ENCODE results near the gene ZNF317.

The ZNF317 gene

GRCh38 chr19:9140159-9140874, at the start of gene ZNF317:
Gene ZNF317 (plus strand): TSS chr19:9140397. CDS start chr19:9156017, 15,620 bp downstream.
- TF ChIP-seq POLR2A (IDR thresholded peaks at IDR 0.05; ENCODE audit: low read length) (peak; percentile 89), GATA1 (IDR thresholded peaks at IDR 0.05; ENCODE audit: low read depth, low read length) (no peak)
- DNase-seq = peak; percentile 93 to 95

DNA sequence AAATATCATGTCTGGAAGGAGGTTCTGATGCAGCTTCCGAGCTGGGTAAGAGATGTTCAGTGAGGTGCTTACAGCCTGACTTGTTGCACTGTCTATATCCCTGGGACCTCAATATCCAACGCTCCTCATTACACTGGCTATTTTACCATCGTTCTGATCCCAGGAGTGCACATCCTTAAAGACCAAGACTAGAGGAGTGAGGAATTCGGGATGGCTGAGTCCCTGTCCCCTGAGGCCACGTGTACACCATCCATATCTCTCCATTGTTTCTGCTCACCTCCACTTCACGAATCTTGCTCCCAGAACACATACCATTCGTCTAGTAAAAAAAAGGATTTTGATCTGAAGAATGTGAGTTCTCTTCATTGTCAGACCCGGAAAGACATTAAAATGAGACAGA, 32.8 kb upstream of the ZNF317 start, which contains the start of gene OR7G2:
TSS of gene OR7G2 (minus strand) at position 101 of the 400 bp plus-strand sequence. CDS start 4,232 bp downstream, outside the sequence.
- no peak for DNase-seq
- TF ChIP-seq POLR2A (IDR thresholded peaks at IDR 0.05; ENCODE audit: low read length) = no peak
- no peak for TF ChIP-seq GATA1 (IDR thresholded peaks at IDR 0.05; ENCODE audit: low read depth, low read length)

DNA sequence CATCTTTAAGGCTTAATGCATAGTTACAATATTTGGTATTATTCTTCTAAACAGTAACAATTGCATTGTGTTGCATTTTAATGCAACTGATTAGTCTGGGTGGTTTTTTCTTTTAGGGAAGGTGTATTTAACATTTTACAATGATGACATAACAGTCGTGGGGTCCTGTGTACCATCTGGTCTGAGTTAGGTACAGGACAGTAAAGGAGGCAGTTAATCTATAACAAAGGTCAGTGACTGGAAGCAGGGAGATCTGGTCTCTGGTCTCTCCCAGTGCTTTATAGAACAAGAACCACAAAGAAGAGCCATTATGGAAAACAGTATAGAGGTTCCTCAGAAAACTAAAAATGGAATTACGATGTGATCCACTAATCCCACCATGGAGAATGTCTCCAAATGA, 30.2 kb upstream of the ZNF317 start:
- no peak for DNase-seq
- no peak for TF ChIP-seq GATA1 (IDR thresholded peaks at IDR 0.05; ENCODE audit: low read depth, low read length)
- TF ChIP-seq POLR2A (IDR thresholded peaks at IDR 0.05; ENCODE audit: low read length) = no peak

- TF ChIP-seq POLR2A (IDR thresholded peaks at IDR 0.05; ENCODE audit: low read length) (no peak), GATA1 (IDR thresholded peaks at IDR 0.05; ENCODE audit: low read depth, low read length) (no peak)
- DNase-seq = no peak
Measured at GRCh38 chr19:9115307-9115813, 24.8 kb upstream of the ZNF317 start, which contains the start of gene OR7G1. Gene OR7G1 (minus strand): TSS chr19:9115763. CDS start chr19:9115763, 0 bp downstream.

GRCh38 chr19:9116547-9116946, 23.6 kb upstream of the ZNF317 start:
- no peak for DNase-seq
- TF ChIP-seq POLR2A (IDR thresholded peaks at IDR 0.05; ENCODE audit: low read length) (no peak), GATA1 (IDR thresholded peaks at IDR 0.05; ENCODE audit: low read depth, low read length) (no peak)

DNA sequence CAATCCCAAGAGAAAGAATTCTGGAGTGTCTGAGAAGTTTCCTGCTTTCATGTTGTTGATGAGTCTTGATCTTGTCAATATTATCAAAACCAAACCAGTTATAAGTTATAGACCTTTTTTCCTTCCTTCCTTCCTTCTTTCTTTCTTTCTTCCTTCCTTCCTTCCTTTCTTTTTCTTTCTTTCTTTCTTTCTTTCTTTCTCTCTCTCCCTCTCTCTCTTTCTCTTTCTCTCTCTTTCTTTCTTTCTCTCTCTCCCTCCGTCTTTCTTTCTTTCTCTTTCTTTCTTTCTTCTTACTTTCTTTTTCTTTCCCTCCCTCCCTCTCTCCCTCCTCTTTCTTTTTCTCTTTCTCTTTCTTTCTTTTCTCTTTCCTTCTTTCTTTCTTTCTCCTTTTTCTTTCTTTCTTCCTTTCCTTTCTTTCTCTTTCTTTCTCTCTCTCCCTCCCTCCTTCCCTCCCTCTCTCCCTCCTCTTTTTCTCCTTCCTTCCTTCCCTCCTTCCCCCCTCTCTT, 13.2 kb upstream of the ZNF317 start, which contains the start of gene OR7G3:
TSS of gene OR7G3 (minus strand) at position 51 of the 506 bp plus-strand sequence. CDS start at position 51, 0 bp downstream.
- DNase-seq = no peak
- TF ChIP-seq POLR2A (IDR thresholded peaks at IDR 0.05; ENCODE audit: low read length) = no peak
- TF ChIP-seq GATA1 (IDR thresholded peaks at IDR 0.05; ENCODE audit: low read depth, low read length) = no peak

DNA sequence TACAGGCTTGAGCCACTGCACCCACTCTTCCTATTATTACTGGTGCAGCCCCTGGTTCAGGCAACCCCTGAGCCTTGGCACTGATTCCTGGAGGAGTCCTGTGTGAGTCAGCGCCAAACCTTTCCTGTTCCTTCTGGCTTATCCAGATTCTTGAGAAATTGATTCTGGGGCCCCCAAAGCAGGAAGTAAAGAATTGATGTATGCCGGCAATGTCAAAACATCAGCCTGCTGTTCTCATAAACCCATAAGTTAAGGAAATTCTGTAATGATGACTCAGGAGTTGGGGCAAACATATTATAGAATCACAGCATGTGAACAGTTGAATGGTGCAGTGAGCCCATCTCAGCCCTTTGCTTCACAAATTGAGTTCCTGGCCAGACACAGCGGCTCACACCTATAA, 12.0 kb upstream of the ZNF317 start:
- no peak for DNase-seq
- TF ChIP-seq POLR2A (IDR thresholded peaks at IDR 0.05; ENCODE audit: low read length) (no peak), GATA1 (IDR thresholded peaks at IDR 0.05; ENCODE audit: low read depth, low read length) (no peak)

DNA sequence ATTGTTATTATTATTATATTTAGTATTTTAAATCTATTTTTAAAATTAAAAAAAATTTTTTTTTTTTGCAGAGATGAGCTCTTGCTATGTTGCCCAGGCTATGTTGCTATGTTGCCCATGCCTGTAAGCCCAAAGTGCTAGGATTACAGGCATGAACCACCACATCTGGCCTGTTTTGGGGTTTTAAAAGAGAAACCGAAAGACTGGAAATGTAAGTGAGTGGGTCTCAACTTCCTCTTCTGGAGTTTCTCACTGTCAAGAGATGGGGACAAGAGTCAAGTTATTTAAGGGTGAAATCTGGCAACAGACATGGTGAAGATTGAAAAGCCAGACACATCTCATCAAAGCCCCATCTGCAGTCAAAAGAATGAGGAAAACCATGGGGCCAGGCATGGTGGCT, 9.2 kb upstream of the ZNF317 start:
- no peak for TF ChIP-seq POLR2A (IDR thresholded peaks at IDR 0.05; ENCODE audit: low read length)
- no peak for TF ChIP-seq GATA1 (IDR thresholded peaks at IDR 0.05; ENCODE audit: low read depth, low read length)
- no peak for DNase-seq

DNA sequence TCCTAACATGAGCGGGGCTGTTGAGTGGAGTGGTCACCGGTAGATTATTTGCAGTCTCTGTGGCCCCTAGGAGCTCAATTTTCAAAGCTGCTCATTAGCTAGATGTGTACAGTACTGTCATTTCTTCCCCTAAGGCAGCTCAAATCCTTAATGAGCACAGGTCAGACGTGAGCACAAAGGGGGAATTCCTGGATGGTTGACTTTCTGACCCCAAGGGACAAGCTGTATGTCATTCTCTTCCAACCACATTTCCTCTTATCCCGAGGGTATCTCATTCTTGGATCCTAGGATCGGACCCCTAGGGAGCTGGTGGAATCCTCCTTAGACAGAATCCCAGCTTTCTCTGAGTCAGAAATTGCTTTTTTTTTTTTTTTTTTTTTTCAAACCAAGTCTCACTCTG, 7.8 kb upstream of the ZNF317 start:
- DNase-seq = no peak
- no peak for TF ChIP-seq POLR2A (IDR thresholded peaks at IDR 0.05; ENCODE audit: low read length)

GRCh38 chr19:9139609-9140158, 513 bp upstream of the ZNF317 start:
- no peak for DNase-seq
- TF ChIP-seq POLR2A (IDR thresholded peaks at IDR 0.05; ENCODE audit: low read length) (no peak), GATA1 (IDR thresholded peaks at IDR 0.05; ENCODE audit: low read depth, low read length) (no peak)

GRCh38 chr19:9144920-9145319, 4.7 kb downstream of the ZNF317 start:
- DNase-seq = peak; percentile 40 to 51
- no peak for TF ChIP-seq POLR2A (IDR thresholded peaks at IDR 0.05; ENCODE audit: low read length)
- TF ChIP-seq GATA1 (IDR thresholded peaks at IDR 0.05; ENCODE audit: low read depth, low read length) = no peak

GRCh38 chr19:9146882-9147281, 6.7 kb downstream of the ZNF317 start:
- TF ChIP-seq GATA1 (IDR thresholded peaks at IDR 0.05; ENCODE audit: low read depth, low read length) = no peak
- no peak for TF ChIP-seq POLR2A (IDR thresholded peaks at IDR 0.05; ENCODE audit: low read length)
- DNase-seq = no peak

- DNase-seq = no peak
- TF ChIP-seq POLR2A (IDR thresholded peaks at IDR 0.05; ENCODE audit: low read length) = no peak
- TF ChIP-seq GATA1 (IDR thresholded peaks at IDR 0.05; ENCODE audit: low read depth, low read length) = no peak
Measured at GRCh38 chr19:9148697-9149096, 8.5 kb downstream of the ZNF317 start.

DNA sequence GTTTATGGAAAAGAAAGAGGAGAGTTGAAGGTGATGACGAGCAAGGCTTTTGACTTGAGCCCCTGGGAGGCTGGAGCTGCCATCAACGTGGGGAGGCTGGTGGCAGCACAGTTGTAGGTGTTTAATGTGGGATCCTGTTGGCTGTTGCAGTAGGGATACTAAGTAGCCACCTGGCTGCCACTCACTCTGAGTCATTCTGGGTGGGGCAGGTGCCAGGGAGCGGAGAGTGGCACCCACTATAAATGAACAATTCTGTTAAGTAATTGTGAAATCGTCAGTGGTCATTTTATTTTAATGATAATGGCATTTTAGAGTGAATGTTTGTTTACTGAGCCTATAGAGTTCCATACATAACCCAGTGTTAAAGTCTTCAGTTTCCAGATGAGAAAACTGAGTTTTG, 9.8 kb downstream of the ZNF317 start:
- DNase-seq = no peak
- TF ChIP-seq POLR2A (IDR thresholded peaks at IDR 0.05; ENCODE audit: low read length) (no peak), GATA1 (IDR thresholded peaks at IDR 0.05; ENCODE audit: low read depth, low read length) (no peak)

Measured in erythroblast (primary cell).